OCI-LY7 (cell line): ENCODE measurements around the gene LMOD1.

Experiments
- CTCF ChIP-seq: fragments of 200-600 bp; sonication (generic); conservative IDR thresholded peaks from 2 replicates; pipeline ENCODE4 v1.5.1; 2014; ENCODE audit warnings: mild to moderate bottlenecking, antibody characterized with exemption, low read length, moderate library complexity, mixed read lengths
- EZH2phosphoT487 ChIP-seq: fragments of 200-600 bp; sonication (generic); IDR thresholded peaks from 2 replicates; pipeline ENCODE4 v1.6.1; 2018; ENCODE audit warnings: low read depth, borderline replicate concordance, mild to moderate bottlenecking, mixed run types, antibody characterized with exemption, low read length, moderate library complexity, mixed read lengths

GRCh38 chr1:201914456-201915235 lies 31.7 kb downstream of the LMOD1 start:
- TF ChIP-seq CTCF (no peak), EZH2phosphoT487 (no peak)
